Measurements from ENCODE around the gene SHC1.
A peak's percentile ranks its signal among the peaks of the same experiment; 100 is the strongest.

SHC1 gene

DNA sequence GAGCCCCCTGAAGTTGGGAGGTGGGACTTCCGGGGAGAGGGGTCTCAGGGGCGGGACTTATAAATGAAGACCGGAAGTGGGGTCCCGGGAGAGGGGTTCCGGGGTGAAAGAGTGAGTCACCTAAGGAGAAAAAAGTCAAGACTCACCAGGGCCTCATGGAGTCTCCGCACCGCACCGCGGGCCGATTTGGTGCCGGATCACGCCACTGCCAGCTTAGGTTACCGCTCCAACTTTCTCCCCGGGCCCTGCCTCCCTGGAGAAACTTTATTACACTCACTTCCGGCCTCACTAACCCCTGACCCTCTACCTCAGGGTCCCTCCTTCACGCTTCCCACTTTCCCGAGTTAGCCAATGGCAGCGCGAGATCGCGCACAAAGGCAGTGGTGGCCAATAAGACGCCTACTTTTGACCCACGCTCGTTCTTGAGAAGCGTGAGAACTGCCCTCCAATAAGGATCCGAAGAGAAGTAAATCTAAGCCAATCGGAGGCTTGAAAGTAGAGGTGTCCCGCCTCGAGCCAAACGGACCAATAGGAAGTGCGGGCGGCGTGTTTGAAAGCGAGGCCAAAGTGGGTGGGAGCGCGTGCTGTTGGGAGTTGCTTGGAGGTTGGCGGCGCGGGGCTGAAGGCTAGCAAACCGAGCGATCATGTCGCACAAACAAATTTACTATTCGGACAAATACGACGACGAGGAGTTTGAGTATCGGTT lies 3.7 kb upstream of the SHC1 start, which contains the start of gene CKS1B:
CKS1B (plus strand) TSS at position 580 of the 706 bp plus-strand sequence; CDS start at position 645, 65 bp downstream.
- DNase-seq (ENCODE audit: low read depth, low spot score): peak; percentile 100
- Histone ChIP-seq H3K9me3 (ENCODE audit: insufficient read depth, low read length) (no peaks in the 10 kb centered on the region), H3K36me3 (ENCODE audit: insufficient read depth, insufficient read length, low read length) (peaks cover 33% of the 10 kb centered on the region), H3K4me1 (ENCODE audit: insufficient read depth, insufficient read length) (peaks cover 10% of the 10 kb centered on the region), H3K27me3 (ENCODE audit: insufficient read depth, insufficient read length) (no peaks in the 10 kb centered on the region), H3K9ac (ENCODE audit: insufficient read length, low read depth) (peak within 1 kb of the TSS; percentile 93), H3K4me3 (ENCODE audit: insufficient read length, low read depth) (peak within 1 kb of the TSS; percentile 66)
- TF ChIP-seq YY1 (IDR thresholded peaks at IDR 0.05; ENCODE audit: insufficient read depth, insufficient read length): no peak
- no peak for TF ChIP-seq ZNF274 (IDR thresholded peaks at IDR 0.05; ENCODE audit: low read depth, low read length)
- TF ChIP-seq SUZ12 (IDR thresholded peaks at IDR 0.05; ENCODE audit: extremely low read depth, insufficient read depth, insufficient read length): no peak

- no peak for TF ChIP-seq ZNF274 (IDR thresholded peaks at IDR 0.05; ENCODE audit: low read depth, low read length)
- TF ChIP-seq SUZ12 (IDR thresholded peaks at IDR 0.05; ENCODE audit: extremely low read depth, insufficient read depth, insufficient read length): no peak
- TF ChIP-seq YY1 (IDR thresholded peaks at IDR 0.05; ENCODE audit: insufficient read depth, insufficient read length): no peak
- Histone ChIP-seq H3K9me3 (ENCODE audit: insufficient read depth, low read length) (no peaks in the 10 kb centered on the region), H3K4me1 (ENCODE audit: insufficient read depth, insufficient read length) (peaks cover 18% of the 10 kb centered on the region), H3K4me3 (ENCODE audit: insufficient read length, low read depth) (peak overlapping the region; percentile 66), H3K9ac (ENCODE audit: insufficient read length, low read depth) (peak overlapping the region; percentile 93), H3K27me3 (ENCODE audit: insufficient read depth, insufficient read length) (no peaks in the 10 kb centered on the region), H3K36me3 (ENCODE audit: insufficient read depth, insufficient read length, low read length) (peaks cover 35% of the 10 kb centered on the region)
- DNase-seq (ENCODE audit: low read depth, low spot score): peak; percentile 99
These were observed 3.0 kb upstream of the SHC1 start for GRCh38 chr1:154973344-154974101.

DNA sequence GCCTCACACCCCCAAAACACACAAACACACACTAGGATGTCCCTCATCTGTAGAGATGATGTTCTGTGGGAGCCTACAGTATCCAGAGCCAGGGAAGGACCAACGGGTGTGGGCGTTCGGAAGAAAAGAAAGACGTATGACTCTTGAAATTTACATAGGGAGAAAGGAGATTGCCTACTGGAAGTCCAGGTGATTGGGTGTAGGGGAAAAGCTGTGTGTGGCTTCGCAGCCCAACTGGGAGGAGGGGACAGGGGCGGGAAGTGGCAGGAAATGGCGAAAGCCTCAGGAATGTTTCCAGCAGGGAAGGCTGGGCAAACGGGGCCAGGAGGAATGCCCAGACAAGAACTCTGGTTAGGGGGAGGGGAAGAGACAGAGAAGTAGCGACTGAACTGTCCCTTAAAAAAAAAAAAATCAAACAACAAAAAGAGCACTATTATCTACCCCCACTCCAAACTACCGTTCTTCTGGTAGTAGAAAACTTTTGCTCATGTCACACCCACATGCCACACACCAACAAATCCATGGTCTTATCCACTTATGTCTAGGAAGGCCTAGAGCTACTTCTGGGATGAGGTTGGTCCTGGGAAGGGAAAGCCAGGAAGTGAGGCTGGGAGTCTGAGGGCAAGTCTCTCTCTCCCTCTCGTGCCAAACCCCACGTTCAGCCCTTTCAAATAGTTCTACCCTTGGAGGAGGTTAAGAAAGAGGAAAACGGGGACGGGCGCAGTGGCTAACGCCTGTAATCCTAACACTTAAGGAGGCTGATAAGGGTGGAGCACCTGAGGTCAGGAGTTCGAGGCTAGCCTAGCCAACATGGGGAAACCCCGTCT lies 2.2 kb upstream of the SHC1 start:
- Histone ChIP-seq H3K9me3 (ENCODE audit: insufficient read depth, low read length) (no peaks in the 10 kb centered on the region), H3K27me3 (ENCODE audit: insufficient read depth, insufficient read length) (no peaks in the 10 kb centered on the region), H3K4me3 (ENCODE audit: insufficient read length, low read depth) (peak overlapping the region; percentile 66), H3K36me3 (ENCODE audit: insufficient read depth, insufficient read length, low read length) (peaks cover 35% of the 10 kb centered on the region), H3K4me1 (ENCODE audit: insufficient read depth, insufficient read length) (peaks cover 20% of the 10 kb centered on the region), H3K9ac (ENCODE audit: insufficient read length, low read depth) (peak overlapping the region; percentile 93)
- TF ChIP-seq YY1 (IDR thresholded peaks at IDR 0.05; ENCODE audit: insufficient read depth, insufficient read length) (no peak), ZNF274 (IDR thresholded peaks at IDR 0.05; ENCODE audit: low read depth, low read length) (no peak), SUZ12 (IDR thresholded peaks at IDR 0.05; ENCODE audit: extremely low read depth, insufficient read depth, insufficient read length) (no peak)
- DNase-seq (ENCODE audit: low read depth, low spot score): peak; percentile 99

- Histone ChIP-seq H3K27me3 (ENCODE audit: insufficient read depth, insufficient read length) (no peaks in the 10 kb centered on the region), H3K9ac (ENCODE audit: insufficient read length, low read depth) (peak overlapping the region; percentile 93)
These were observed 1.6 kb upstream of the SHC1 start for GRCh38 chr1:154972213-154972516.

DNA sequence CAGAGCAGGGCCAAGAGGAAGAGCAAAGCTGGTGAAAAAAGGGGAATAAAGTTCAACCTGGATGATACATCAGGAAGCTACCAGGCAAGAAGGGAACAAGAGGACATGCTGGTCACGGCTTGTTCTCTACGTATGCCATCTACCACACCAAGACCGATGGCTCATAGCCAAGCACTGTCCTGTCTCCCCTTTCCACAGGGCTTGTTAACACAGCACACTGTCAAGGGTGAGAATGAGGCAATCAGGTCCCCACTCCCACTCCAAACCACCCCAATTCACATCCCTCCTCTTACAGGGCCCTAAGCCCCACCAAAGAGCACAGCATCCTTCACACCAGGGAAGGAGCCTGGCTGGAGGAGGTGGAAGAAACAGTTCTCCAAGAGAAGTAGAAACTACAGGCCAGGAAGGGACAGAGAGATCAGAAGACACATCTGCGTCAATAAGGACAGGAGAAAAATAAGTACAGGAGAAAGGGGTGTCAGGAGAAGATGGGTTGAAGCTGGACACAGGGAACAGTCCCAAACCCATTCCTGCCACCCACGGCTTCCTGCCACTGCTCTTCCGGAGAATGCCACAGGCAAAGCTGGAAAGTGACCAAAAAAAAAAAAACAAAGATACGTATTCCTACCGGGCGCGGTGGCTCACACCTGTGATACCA lies 923 bp upstream of the SHC1 start:
- Histone ChIP-seq H3K27me3 (ENCODE audit: insufficient read depth, insufficient read length) (no peaks in the 10 kb centered on the region), H3K36me3 (ENCODE audit: insufficient read depth, insufficient read length, low read length) (peaks cover 37% of the 10 kb centered on the region), H3K9me3 (ENCODE audit: insufficient read depth, low read length) (no peaks in the 10 kb centered on the region), H3K4me3 (ENCODE audit: insufficient read length, low read depth) (peak overlapping the region; percentile 77), H3K4me1 (ENCODE audit: insufficient read depth, insufficient read length) (peaks cover 20% of the 10 kb centered on the region), H3K9ac (ENCODE audit: insufficient read length, low read depth) (peak overlapping the region; percentile 98)
- no peak for DNase-seq (ENCODE audit: low read depth, low spot score)
- TF ChIP-seq YY1 (IDR thresholded peaks at IDR 0.05; ENCODE audit: insufficient read depth, insufficient read length) (no peak), SUZ12 (IDR thresholded peaks at IDR 0.05; ENCODE audit: extremely low read depth, insufficient read depth, insufficient read length) (no peak), ZNF274 (IDR thresholded peaks at IDR 0.05; ENCODE audit: low read depth, low read length) (no peak)

More at GRCh38 chr1:154972213-154972516, 1.6 kb upstream of the SHC1 start:
- no peak for DNase-seq (ENCODE audit: low read depth, low spot score)
- TF ChIP-seq YY1 (IDR thresholded peaks at IDR 0.05; ENCODE audit: insufficient read depth, insufficient read length) (no peak), SUZ12 (IDR thresholded peaks at IDR 0.05; ENCODE audit: extremely low read depth, insufficient read depth, insufficient read length) (no peak), ZNF274 (IDR thresholded peaks at IDR 0.05; ENCODE audit: low read depth, low read length) (no peak)
- peak overlapping the region; percentile 33 for H3K4me3 ChIP-seq (ENCODE audit: insufficient read length, low read depth)
- H3K4me1 ChIP-seq (ENCODE audit: insufficient read depth, insufficient read length): peaks cover 23% of the 10 kb centered on the region
- peaks cover 36% of the 10 kb centered on the region for H3K36me3 ChIP-seq (ENCODE audit: insufficient read depth, insufficient read length, low read length)
- no peaks in the 10 kb centered on the region for H3K9me3 ChIP-seq (ENCODE audit: insufficient read depth, low read length)

DNA sequence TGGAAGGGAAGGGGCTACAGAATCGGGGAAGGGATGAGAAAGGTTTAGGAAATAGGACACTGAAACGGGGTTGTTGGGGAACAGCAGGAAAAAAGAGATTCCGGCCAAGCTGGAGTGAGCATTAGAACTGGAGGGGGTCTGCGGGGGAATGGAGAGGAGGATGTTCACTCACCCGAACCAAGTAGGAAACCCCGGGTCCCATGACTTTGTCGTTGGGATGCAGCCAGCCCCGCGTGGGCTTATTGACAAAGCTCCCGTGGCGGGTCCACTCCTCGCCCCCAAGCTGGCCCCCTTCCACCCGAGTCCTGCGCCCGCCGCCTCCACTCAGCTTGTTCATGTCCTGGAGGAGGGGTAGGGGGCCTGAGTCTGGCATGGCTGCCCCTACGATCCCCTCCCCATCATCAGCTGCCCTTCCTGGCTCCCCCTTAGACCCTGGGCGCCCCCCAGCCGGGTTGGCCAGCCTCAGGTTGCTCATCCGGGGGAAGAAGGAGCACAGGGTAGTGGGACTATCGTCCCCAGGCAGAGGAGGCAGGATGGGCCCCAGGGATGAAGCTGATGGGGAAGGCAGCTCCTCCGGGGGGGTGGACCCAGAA lies 591 bp downstream of the SHC1 start:
- TF ChIP-seq YY1 (IDR thresholded peaks at IDR 0.05; ENCODE audit: insufficient read depth, insufficient read length) (no peak), ZNF274 (IDR thresholded peaks at IDR 0.05; ENCODE audit: low read depth, low read length) (no peak), SUZ12 (IDR thresholded peaks at IDR 0.05; ENCODE audit: extremely low read depth, insufficient read depth, insufficient read length) (no peak)
- H3K4me1 ChIP-seq (ENCODE audit: insufficient read depth, insufficient read length): peaks cover 20% of the 10 kb centered on the region
- no peaks in the 10 kb centered on the region for H3K27me3 ChIP-seq (ENCODE audit: insufficient read depth, insufficient read length)
- DNase-seq (ENCODE audit: low read depth, low spot score): no peak
- peaks cover 46% of the 10 kb centered on the region for H3K36me3 ChIP-seq (ENCODE audit: insufficient read depth, insufficient read length, low read length)
- H3K9me3 ChIP-seq (ENCODE audit: insufficient read depth, low read length): no peaks in the 10 kb centered on the region
- H3K9ac ChIP-seq (ENCODE audit: insufficient read length, low read depth): peak overlapping the region; percentile 98
- peak overlapping the region; percentile 77 for H3K4me3 ChIP-seq (ENCODE audit: insufficient read length, low read depth)
